Measurements from ENCODE around the gene ACSS2. TPM values are rescaled to one million over a fixed set of nuclear protein-coding genes. Genes with fewer than 3 reads are reported as not detected.
A peak's percentile ranks its signal among the peaks of the same experiment; 100 is the strongest.

ACSS2 gene
- total RNA-seq, 3 donors from 2014 or later = 191 to 479 (median 302) TPM

DNA sequence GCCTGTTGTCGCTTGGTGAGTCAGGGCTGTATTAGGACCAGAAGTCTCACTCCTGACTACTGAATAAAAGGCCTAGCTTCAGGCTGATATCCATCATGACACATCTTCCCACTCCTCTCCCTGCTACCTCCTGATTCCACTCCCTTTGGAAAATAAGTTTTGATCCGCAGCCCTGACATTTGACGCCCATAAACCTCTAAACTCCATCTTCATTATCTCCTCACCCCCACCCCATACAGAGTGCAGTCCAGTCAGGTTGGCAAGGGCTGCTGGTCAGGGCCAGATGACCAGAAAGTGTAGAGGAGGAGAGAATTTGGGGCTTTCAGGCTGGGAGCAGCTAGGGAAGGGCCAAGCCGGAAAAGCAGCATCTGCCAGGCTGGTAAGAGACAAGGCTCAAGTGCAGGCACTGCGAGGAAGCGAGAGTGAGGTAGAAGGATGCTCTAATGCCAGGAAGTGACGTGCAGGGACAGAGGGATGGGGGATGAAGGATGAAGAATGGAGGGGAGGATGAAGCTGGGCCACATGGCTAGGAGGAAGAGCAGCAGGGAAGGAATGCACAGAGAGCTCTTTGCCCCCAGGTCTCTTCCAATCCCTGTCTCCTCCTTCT is 5.0 kb upstream of the ACSS2 start:
- Histone ChIP-seq H3K4me1 (ENCODE audit: low read depth) (peaks cover 30% of the 10 kb centered on the region), H3K4me3 (no peak overlapping the region), H3K36me3 (ENCODE audit: low read depth) (no peaks in the 10 kb centered on the region), H3K9me3 (no peaks in the 10 kb centered on the region)
- DNase-seq = no peak
- ATAC-seq = no peak
- TF ChIP-seq, protein P1, sequence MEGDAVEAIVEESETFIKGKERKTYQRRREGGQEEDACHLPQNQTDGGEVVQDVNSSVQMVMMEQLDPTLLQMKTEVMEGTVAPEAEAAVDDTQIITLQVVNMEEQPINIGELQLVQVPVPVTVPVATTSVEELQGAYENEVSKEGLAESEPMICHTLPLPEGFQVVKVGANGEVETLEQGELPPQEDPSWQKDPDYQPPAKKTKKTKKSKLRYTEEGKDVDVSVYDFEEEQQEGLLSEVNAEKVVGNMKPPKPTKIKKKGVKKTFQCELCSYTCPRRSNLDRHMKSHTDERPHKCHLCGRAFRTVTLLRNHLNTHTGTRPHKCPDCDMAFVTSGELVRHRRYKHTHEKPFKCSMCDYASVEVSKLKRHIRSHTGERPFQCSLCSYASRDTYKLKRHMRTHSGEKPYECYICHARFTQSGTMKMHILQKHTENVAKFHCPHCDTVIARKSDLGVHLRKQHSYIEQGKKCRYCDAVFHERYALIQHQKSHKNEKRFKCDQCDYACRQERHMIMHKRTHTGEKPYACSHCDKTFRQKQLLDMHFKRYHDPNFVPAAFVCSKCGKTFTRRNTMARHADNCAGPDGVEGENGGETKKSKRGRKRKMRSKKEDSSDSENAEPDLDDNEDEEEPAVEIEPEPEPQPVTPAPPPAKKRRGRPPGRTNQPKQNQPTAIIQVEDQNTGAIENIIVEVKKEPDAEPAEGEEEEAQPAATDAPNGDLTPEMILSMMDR (IDR thresholded peaks at IDR 0.05) = no peak
- intact Hi-C loops (cut with DNase I, micrococcal nuclease) = loop anchor here in 1 of 2 donors (5.0 kb wide), 1 partner anchor 221 kb away; the partner anchor contains the start of gene TRPC4AP

DNA sequence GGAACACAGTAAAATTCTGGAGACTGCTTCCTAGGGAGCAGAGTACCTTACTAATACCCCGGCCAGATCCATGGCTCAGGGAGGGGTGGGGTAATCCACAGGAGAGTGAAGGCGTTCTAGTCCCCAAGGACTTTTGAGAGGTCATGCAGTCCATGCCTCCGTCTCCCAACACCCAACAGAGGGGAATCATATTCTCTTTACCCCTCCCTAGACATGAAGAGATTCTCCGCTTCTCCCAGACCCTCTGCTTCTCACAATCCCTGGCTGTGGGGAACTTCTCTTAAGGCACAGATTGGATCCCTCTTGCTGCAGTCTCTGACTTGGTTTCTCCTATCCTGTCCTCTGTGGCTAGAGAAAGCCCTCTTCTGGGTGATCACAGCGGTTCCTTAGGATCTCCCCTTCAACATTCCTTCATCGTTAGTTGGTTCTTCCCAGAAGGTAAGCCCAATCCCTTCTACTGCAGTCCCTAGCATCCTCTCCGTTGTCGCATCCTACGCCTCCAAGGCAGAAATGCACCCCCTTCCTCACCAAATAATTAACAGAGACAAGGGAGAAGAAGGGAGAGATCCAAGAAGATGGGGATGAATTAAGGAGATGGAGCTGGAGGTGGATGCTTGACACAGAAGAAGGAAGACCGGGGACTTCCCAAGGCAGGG is 4.3 kb upstream of the ACSS2 start:
- DNase-seq (peak in 1 of 3 donors; percentile 16), ATAC-seq (no peak)
- intact Hi-C loops (cut with DNase I, micrococcal nuclease) = loop anchor here in 1 of 2 donors (5.0 kb wide), 1 partner anchor 220 kb away; the partner anchor contains the start of gene TRPC4AP

DNA sequence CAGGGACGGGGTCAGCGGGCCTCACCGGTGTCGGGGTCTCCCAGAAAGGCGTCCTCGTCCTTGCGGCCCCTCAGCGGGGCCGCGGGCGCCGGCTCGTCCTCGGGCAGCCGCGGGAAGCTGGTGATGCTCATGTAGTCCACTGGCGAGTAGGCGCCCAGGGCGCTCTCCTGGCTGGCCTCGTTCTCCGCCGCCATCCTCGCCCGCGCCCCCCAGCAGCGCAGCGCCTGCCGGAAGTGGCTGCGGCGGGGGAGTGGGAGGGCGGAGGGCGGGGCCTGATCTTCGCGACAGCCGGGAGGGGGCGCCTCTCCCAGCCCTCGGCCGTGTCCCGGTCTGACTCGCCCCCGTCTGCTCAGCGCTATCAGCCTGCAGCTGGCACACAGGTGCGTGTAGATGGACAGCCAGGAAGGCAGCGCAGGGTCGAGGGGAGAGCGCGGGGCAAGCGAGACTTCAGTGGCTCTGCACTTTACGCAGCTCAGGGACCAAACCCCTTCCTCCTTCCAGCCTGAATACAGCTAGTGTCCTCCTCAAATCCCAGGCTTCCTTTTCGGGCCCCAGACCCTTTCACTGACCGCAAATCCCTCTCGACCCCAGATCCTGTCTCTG is 3.7 kb upstream of the ACSS2 start, which contains the start of gene GGT7:
Gene GGT7 (minus strand): TSS at position 235 of the 603 bp plus-strand sequence. CDS start 41 bp downstream, at position 194.
- TF ChIP-seq, protein P1 (IDR thresholded peaks at IDR 0.05) = peak; percentile 73
- ATAC-seq (peak; percentile 52), DNase-seq (peak; percentile 89 to 93 (median 90))
- H3K4me3 ChIP-seq = peak within 1 kb of the TSS; percentile 32
- intact Hi-C loops (cut with DNase I, micrococcal nuclease) = loop anchor here in 1 of 2 donors (5.0 kb wide), 1 partner anchor 220 kb away; the partner anchor contains the start of gene TRPC4AP
- H3K4me1 ChIP-seq (ENCODE audit: low read depth) = peaks cover 30% of the 10 kb centered on the region
- H3K36me3 ChIP-seq (ENCODE audit: low read depth) = no peaks in the 10 kb centered on the region
- no peaks in the 10 kb centered on the region for H3K9me3 ChIP-seq

More for the DNA sequence above, 4.3 kb upstream of the ACSS2 start:
- no peaks in the 10 kb centered on the region for H3K36me3 ChIP-seq (ENCODE audit: low read depth)
- no peaks in the 10 kb centered on the region for H3K9me3 ChIP-seq
- TF ChIP-seq, protein P1 (IDR thresholded peaks at IDR 0.05) = no peak
- peaks cover 30% of the 10 kb centered on the region for H3K4me1 ChIP-seq (ENCODE audit: low read depth)
- peak overlapping the region; percentile 32 for H3K4me3 ChIP-seq

DNA sequence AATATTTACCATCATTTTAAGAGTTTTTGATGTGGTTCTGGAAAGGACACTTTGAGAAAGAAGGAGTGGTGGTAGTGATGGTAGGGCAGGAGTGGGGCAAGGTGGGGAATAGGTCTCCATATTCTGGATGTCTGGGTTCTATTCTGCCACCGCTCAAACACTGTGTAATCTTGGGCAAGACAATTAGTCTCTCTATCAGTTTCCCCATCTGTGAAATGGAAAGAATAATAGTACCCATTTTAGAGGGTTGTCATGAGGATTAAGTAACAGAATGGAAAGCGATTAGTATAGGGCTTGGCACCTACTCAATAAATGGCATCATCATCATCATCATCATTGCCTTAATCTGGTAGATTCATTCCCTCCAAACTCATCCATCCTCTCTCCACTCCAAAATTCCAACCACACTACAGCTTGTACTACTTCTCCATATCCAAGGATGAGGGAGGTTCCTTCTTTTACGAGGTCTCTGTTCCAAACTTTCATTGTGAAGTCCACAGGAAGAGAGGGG is 2.8 kb upstream of the ACSS2 start:
- Histone ChIP-seq H3K9me3 (no peaks in the 10 kb centered on the region), H3K36me3 (ENCODE audit: low read depth) (no peaks in the 10 kb centered on the region), H3K4me3 (no peak overlapping the region), H3K4me1 (ENCODE audit: low read depth) (peaks cover 30% of the 10 kb centered on the region)
- TF ChIP-seq, protein P1 (IDR thresholded peaks at IDR 0.05) = no peak
- ATAC-seq (no peak), DNase-seq (no peak)
- intact Hi-C loops (cut with DNase I, micrococcal nuclease) = loop anchor here (2.0 to 5.0 kb wide), 2 partner anchors 81 to 219 kb away; partner anchors contain the start of genes GSS (in 1 of the 2), MYH7B (in 1 of the 2) and TRPC4AP (in 1 of the 2)

DNA sequence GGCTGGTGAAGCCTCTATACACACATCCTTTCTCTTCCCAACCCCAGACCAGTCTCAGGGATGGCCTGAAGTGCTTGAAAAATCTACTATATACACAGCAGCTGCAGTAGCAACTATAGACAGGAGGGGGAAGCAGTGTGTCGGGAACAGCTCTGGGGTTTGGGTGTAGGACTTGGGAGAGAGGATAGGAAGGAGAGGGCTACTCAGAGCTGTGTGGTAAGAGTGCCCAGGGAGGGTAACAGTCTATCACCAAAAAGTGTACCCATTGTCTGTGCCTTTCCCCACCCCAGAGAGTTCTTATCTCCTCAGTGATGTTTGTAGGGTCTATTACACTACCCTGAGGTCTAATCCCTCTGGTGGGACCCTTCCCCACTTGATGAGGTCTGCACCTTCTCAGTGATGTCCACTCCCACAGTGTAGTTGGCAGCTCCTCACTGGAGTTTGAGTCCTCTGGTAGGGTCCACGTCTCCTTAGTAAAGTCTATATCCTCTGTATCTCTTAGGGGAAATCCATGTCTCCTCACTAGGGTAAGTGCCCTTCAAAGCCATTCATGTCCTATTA is 2.2 kb upstream of the ACSS2 start:
- no peak overlapping the region for H3K4me3 ChIP-seq
- no peaks in the 10 kb centered on the region for H3K36me3 ChIP-seq (ENCODE audit: low read depth)
- peak; percentile 57 for ATAC-seq
- intact Hi-C loops (cut with DNase I, micrococcal nuclease) = loop anchor here (2.0 to 5.0 kb wide), 2 partner anchors 81 to 218 kb away; partner anchors contain the start of genes GSS (in 1 of the 2), MYH7B (in 1 of the 2) and TRPC4AP (in 1 of the 2)
- no peaks in the 10 kb centered on the region for H3K9me3 ChIP-seq
- DNase-seq = peak in 2 of 3 donors; percentile 78 to 93
- TF ChIP-seq, protein P1 (IDR thresholded peaks at IDR 0.05) = peak; percentile 74
- H3K4me1 ChIP-seq (ENCODE audit: low read depth) = peaks cover 30% of the 10 kb centered on the region

Data from mucosa of descending colon (tissue), 3 donors.